OCI-LY7 (cell line): ENCODE data around the gene CFAP61. TPM values are rescaled to one million over a fixed set of nuclear protein-coding genes. Genes with fewer than 3 reads are reported as not detected.

ENCODE experiments used
- BruUV-seq: library from RNA; stranded (reverse); fragments of 400-500 nt; replicated peaks from 2 replicates; lab custom pipeline; 2021; lab: Mats Ljungman, UMichigan
- CTCF ChIA-PET: fragments of 300-600 bp; sonication (Branson Sonifier 250); formaldehyde crosslinking; loops from one replicate; lab custom pipeline; 2022; ENCODE audit warnings: antibody characterized with exemption; ENCODE audit not compliant: unreplicated experiment; lab: Charles Lee
- POLR2A ChIA-PET: fragments of 300-600 bp; sonication (Branson Sonifier 250); formaldehyde crosslinking; loops from one replicate; lab custom pipeline; 2022; ENCODE audit warnings: antibody characterized with exemption; lab: Charles Lee
- DNase-seq: peaks from one replicate; pipeline ENCODE4 v3.0.0-alpha.2; 2015; ENCODE audit warnings: low spot score
- H2AFZ ChIP-seq: fragments of 200-600 bp; sonication (generic), shearing (Covaris generic); 2 replicates; pipeline ENCODE4 v1.6.1; 2014; ENCODE audit warnings: mild to moderate bottlenecking, antibody characterized with exemption, low read length, moderate library complexity
- H3K27ac ChIP-seq: fragments of 200-600 bp; sonication (generic); 2 replicates; pipeline ENCODE4 v1.5.1; 2014; ENCODE audit warnings: mixed run types, low read depth, mild to moderate bottlenecking, moderate library complexity, low read length, inconsistent platforms; ENCODE audit not compliant: poor library complexity, severe bottlenecking
- H3K36me3 ChIP-seq: fragments of 200-600 bp; sonication (generic); 2 replicates; pipeline ENCODE4 v1.6.1; 2014; ENCODE audit warnings: mild to moderate bottlenecking, antibody characterized with exemption, low read length, moderate library complexity, mixed read lengths; ENCODE audit not compliant: insufficient read depth
- H3K4me1 ChIP-seq: fragments of 200-600 bp; sonication (generic); 2 replicates; pipeline ENCODE4 v1.5.1; 2014; ENCODE audit warnings: mild to moderate bottlenecking, low read length; ENCODE audit not compliant: insufficient read depth, poor library complexity, severe bottlenecking
- H3K4me2 ChIP-seq: fragments of 200-600 bp; sonication (generic); 2 replicates; pipeline ENCODE4 v1.6.1; 2014; ENCODE audit warnings: mild to moderate bottlenecking, low read length
- H3K4me3 ChIP-seq: fragments of 200-600 bp; sonication (generic); 2 replicates; pipeline ENCODE4 v1.5.1; 2014; ENCODE audit warnings: mild to moderate bottlenecking, low read depth, low read length; ENCODE audit not compliant: poor library complexity, severe bottlenecking
- H3K79me2 ChIP-seq: fragments of 200-600 bp; sonication (generic); 2 replicates; pipeline ENCODE4 v1.6.1; 2016; ENCODE audit warnings: low read depth, mild to moderate bottlenecking, low read length, moderate library complexity, mixed read lengths; ENCODE audit not compliant: insufficient read depth
- H3K9me2 ChIP-seq: fragments of 200-600 bp; sonication (generic); 2 replicates; pipeline ENCODE4 v1.6.1; 2016; ENCODE audit warnings: mild to moderate bottlenecking, low read length, mixed read lengths; ENCODE audit not compliant: insufficient read depth
- H3K9me3 ChIP-seq: fragments of 200-600 bp; sonication (generic); 2 replicates; pipeline ENCODE4 v1.6.1; 2014; ENCODE audit warnings: mild to moderate bottlenecking, mixed run types, low read length, mixed read lengths
- H4K20me1 ChIP-seq: fragments of 200-600 bp; sonication (generic); 2 replicates; pipeline ENCODE4 v1.6.1; 2014; ENCODE audit warnings: mild to moderate bottlenecking, antibody characterized with exemption, low read length, moderate library complexity, mixed read lengths; ENCODE audit not compliant: insufficient read depth
- CTCF ChIP-seq: fragments of 200-600 bp; sonication (generic); conservative IDR thresholded peaks from 2 replicates; pipeline ENCODE4 v1.5.1; 2014; ENCODE audit warnings: mild to moderate bottlenecking, antibody characterized with exemption, low read length, moderate library complexity, mixed read lengths
- EZH2phosphoT487 ChIP-seq: fragments of 200-600 bp; sonication (generic); IDR thresholded peaks from 2 replicates; pipeline ENCODE4 v1.6.1; 2018; ENCODE audit warnings: low read depth, borderline replicate concordance, mild to moderate bottlenecking, mixed run types, antibody characterized with exemption, low read length, moderate library complexity, mixed read lengths
- intact Hi-C: fragments of 100-400 bp; cut with micrococcal nuclease; formaldehyde crosslinking; loops from one replicate; pipeline ENCODE4 v1.10.0; 2022; ENCODE audit not compliant: unreplicated experiment
- total RNA-seq, 2 experiments: library from RNA; depleted of rRNA in 1 of 2; stranded (reverse); fragments of >200 nt in 1 of 2; shearing (Covaris generic) in 1 of 2; gene quantifications; 2 replicates each; pipeline ENCODE4 v1.2.3, GENCODE V29; 2014 to 2022

Gene CFAP61
- total RNA-seq, 2 experiments from 2014 or later: 0.06 TPM; not detected in 1

GRCh38 chr20:20405623-20406022 is 353.3 kb downstream of the CFAP61 start:
- Histone ChIP-seq H3K36me3 (no peaks in the 10 kb centered on the region), H4K20me1 (no peaks in the 10 kb centered on the region), H3K9me2 (no peaks in the 10 kb centered on the region), H3K4me1 (no peaks in the 10 kb centered on the region), H3K4me3 (no peak overlapping the region), H3K79me2 (no peaks in the 10 kb centered on the region), H2AFZ (no peak overlapping the region), H3K9me3 (no peaks in the 10 kb centered on the region), H3K27ac (no peak overlapping the region), H3K4me2 (no peak overlapping the region)
- intact Hi-C loops: no loop called here
- ChIA-PET CTCF (no interaction called here), POLR2A (no interaction called here)
- no TSS peak for BruUV-seq
- no peak for TF ChIP-seq CTCF
- TF ChIP-seq EZH2phosphoT487: no peak
- no peak for DNase-seq

GRCh38 chr20:20406306-20406705 is 354.0 kb downstream of the CFAP61 start:
- intact Hi-C loops: no loop called here
- H3K9me3 ChIP-seq: no peaks in the 10 kb centered on the region
- H3K4me3 ChIP-seq: no peak overlapping the region
- H2AFZ ChIP-seq: no peak overlapping the region
- no peaks in the 10 kb centered on the region for H4K20me1 ChIP-seq
- H3K79me2 ChIP-seq: no peaks in the 10 kb centered on the region
- TF ChIP-seq EZH2phosphoT487: no peak
- TF ChIP-seq CTCF: no peak
- ChIA-PET POLR2A (no interaction called here), CTCF (no interaction called here)
- no peak overlapping the region for H3K27ac ChIP-seq
- H3K9me2 ChIP-seq: no peaks in the 10 kb centered on the region
- no peak overlapping the region for H3K4me2 ChIP-seq
- H3K36me3 ChIP-seq: no peaks in the 10 kb centered on the region
- no peak for DNase-seq
- no peaks in the 10 kb centered on the region for H3K4me1 ChIP-seq
- BruUV-seq: no TSS peak

- peak; percentile 43 for TF ChIP-seq CTCF
- no peak for TF ChIP-seq EZH2phosphoT487
- intact Hi-C loops: no loop called here
- Histone ChIP-seq H4K20me1 (no peaks in the 10 kb centered on the region), H3K9me3 (no peaks in the 10 kb centered on the region), H2AFZ (no peak overlapping the region), H3K27ac (no peak overlapping the region), H3K79me2 (no peaks in the 10 kb centered on the region), H3K9me2 (no peaks in the 10 kb centered on the region), H3K4me1 (no peaks in the 10 kb centered on the region), H3K4me3 (no peak overlapping the region), H3K4me2 (no peak overlapping the region), H3K36me3 (no peaks in the 10 kb centered on the region)
- DNase-seq: no peak
- POLR2A ChIA-PET: no interaction called here
- no TSS peak for BruUV-seq
- CTCF ChIA-PET: no interaction called here
These were observed 355.8 kb downstream of the CFAP61 start for GRCh38 chr20:20407891-20408805.
